ENCODE measurements around the gene GPR155. TPM values are rescaled to one million over a fixed set of nuclear protein-coding genes. Genes with fewer than 3 reads are reported as not detected.

GPR155 gene
- polyA plus RNA-seq, 4 donors: 2.6 to 8.3 (median 7.2) TPM

Other genes with a start within 250 kb of the GPR155 start
- gene OLA1, start 238.5 kb downstream of the GPR155 start, polyA plus RNA-seq (ENCODE audit: insufficient read length in 4 of 4): 100 to 1,000 TPM in 3 of 4 donors, 10 to 100 TPM in 1; 99.6 to 200 (median 161) TPM
- not detected for gene SP9, start 152.1 kb downstream of the GPR155 start, polyA plus RNA-seq (ENCODE audit: insufficient read length in 4 of 4)
- 10 to 100 TPM; 26.8 to 32.8 (median 28.7) TPM for gene SCRN3, start 91.3 kb downstream of the GPR155 start, polyA plus RNA-seq (ENCODE audit: insufficient read length in 4 of 4)
- 10 to 100 TPM; 27.6 to 36.6 (median 29.0) TPM for gene WIPF1, start 110.8 kb upstream of the GPR155 start, polyA plus RNA-seq (ENCODE audit: insufficient read length in 4 of 4)